Amniotic stem cell (primary cell): ENCODE data around the gene UBE2QL1.

ENCODE experiments used
- DNase-seq: peaks from one replicate; lab custom pipeline; 2025; lab: John Stamatoyannopoulos, UW

The UBE2QL1 gene

DNA sequence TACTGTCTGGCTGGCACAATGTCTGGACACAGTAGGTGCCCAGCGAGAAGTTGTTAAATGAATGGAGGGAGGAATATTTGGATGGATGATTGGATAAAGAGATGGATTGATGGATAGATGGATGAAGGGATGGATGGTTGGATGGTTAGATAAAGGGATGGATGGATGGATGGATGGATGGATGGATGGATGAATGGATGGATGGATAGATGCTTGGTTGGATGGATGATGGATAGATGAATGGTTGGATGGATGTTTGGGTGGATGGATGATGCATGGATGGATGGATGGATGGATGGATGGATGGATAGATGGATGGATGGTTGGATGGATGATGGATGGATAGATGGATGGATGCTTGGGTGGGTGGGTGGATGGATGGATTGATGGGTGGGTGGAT lies 90.4 kb downstream of the UBE2QL1 start:
- DNase-seq, result no peak

DNA sequence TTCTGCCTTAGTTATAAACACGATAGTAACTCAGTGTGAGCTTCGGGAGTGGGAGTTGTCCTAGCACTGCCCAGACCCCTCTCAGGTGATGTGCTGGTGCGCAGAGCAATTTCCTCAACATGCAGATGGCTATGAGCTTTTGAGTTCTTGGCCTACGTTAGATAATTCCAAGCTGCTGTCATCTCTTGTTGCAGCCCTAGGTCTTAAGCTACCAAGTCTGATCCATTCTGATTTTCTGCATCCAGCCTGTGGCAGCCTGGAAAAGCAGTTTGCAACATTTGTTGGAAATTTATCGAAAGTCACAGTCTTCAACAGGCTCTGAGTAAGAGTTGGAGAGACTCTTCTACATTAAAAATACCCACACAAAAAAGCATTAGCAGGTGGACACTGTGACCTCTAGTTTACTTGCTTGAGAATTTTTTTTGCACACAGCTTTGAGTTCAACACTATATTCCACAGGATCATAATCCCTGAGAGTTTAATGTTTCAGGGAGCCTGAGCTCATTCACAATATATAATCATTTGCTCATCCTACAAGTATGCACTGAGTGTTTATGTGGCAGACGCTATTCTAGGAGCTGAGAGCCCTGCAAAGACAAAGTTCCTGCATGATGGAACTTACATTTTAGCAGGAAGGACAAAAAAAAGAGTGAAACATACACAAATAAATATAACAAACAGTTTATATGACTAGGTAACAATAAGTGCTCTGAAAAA lies 91.6 kb downstream of the UBE2QL1 start:
- DNase-seq, result no peak

DNA sequence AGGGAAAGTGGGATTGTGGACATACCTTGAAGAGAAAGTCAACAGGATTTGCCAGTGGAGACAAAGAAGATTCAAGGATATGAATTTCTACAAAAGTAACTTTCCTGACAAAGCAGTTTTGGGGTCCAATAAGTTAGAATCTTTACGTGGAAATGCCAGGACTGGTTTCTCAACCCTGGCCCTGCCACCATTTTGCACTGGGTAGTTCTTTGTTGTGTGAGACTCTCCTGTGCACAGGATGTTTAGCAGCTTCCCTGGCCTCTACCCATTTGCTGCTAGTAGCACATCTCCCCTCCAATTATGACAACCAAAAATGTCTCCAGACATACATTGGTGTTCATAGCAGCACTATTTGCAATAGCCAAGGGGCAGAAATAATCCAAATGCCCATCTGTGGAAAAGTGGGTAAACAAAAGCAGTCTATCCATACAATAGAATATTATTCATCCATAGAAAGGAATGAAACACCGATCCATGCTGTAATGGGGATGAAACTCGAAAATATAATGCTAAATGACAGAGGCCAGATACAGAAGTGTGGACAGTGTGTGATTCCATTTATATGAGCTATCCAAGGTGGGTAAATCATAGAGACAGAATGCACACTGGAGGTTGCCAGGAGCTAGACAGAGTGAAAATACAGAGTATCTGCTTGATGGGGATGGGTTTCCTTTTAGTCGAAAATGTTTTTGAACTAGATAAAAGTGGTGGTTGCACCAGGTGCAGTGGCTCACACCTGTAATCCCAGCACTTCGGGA lies 92.8 kb downstream of the UBE2QL1 start:
- no peak for DNase-seq

DNA sequence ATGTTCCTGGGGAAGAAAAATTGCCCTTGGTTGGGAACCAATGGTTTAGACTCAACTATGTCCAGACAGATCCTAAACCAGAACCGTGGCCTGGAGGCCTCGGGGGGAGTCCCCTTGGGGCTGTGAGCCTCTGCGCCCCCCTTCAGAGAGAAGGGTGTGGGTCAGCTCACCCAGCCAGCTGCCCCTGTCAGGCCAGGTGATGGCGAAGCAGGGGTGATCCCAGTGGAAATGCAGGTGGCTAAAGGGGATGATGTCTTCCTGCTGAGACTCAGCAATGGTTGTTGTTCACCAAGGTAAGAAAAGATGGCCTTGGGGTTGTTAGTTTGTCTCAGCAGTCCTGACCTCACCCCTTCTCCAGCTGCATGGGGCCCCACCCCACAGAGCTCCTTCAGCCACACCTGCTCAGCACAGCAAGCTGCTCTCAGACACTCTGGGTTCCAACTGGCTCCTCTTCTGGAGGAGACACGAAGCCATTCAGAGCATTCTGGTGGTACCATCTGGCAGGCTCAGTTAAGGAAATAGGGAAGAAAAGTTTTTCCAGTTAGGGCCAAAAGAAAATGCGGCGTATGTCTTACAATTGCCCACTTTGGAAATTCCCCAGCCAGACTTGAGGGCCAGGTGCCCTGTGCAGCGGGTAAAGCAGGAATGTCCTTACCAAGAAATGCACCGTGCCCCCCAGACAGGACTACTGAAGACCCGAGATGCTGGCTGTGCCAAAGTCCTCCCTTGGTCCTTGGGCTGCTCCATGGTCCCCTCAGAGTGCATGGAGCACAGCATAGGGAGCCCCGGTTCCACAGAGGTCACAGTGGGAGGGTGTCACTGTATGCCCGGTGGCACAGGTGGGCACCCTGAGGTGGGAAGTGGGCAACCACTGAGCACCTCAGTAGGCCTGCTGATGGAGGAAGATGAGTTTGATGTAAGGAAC lies 94.0 kb downstream of the UBE2QL1 start:
- no peak for DNase-seq

DNA sequence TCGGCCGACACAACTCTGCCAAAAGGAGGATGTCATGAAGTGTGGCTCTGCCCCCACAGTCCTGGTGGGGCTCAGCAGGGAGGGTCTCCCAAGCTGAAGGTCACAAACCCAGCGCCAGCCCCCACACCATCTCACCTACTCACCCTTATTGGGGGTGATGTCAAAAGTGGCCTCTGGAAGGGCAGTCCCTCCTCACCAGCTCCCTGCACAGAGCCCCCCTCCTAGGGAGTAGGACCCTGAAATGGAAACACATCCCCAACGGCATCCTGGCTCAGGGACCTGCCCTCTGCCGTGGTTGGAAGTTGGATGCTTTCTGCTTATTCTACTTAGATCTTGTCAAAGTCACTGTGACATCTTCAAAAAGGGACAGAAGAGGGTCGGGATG lies 94.7 kb downstream of the UBE2QL1 start:
- DNase-seq, result no peak

DNA sequence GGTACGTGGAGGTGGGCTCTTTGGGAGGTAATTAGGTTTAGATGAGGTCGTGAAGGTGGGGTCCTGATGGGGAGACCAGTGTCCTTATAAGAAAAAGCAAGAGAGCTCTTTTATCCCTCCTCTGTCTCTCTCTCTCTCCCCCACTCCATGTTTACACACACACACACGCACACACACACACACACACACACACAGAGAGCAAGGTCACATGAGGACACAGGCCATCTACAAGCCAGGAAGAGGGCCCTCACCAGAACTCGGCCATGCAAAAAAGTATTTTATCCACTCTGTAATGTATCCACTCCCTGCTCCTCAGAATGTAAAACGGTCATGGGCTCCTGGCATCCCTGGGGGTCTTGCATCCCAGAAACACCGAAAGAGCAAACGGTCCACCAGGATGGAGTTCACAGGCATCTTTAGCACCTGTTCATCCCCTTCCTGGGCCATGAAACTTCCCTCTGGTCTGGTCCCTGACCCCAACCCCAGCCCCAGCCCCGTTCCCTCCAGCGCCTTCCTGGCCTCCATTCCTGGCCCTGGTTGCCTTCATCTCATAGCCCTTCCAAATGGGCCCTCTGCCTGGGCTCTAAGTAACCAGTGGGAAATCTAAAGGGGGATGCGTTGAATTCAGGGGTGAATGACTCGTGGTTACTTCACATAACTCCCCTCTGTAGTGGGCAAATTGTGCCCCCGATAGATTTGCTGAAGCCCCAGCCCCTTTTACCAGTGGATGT lies 95.3 kb downstream of the UBE2QL1 start:
- DNase-seq, result no peak
